HepG2 (cell line): ENCODE measurements around the gene C16orf87. TPM values are rescaled to one million over a fixed set of nuclear protein-coding genes. Genes with fewer than 3 reads are reported as not detected.
A peak's percentile ranks its signal among the peaks of the same experiment; 100 is the strongest.

Source experiments
- BRD4 ChIP-seq: sonication (generic); formaldehyde crosslinking; IDR thresholded peaks from 2 replicates; pipeline ENCODE4 v1.4.0; 2020; ENCODE audit warnings: missing genetic modification reagents
- GTF3A ChIP-seq: sonication (generic); formaldehyde crosslinking; conservative IDR thresholded peaks from 2 replicates; pipeline ENCODE4 v1.4.0; 2020; ENCODE audit warnings: mild to moderate bottlenecking, missing genetic modification reagents
- HDAC6 ChIP-seq: fragments of 200-600 bp; sonication (generic); IDR thresholded peaks from 2 replicates; pipeline ENCODE4 v1.7.0; 2017; ENCODE audit warnings: mild to moderate bottlenecking, antibody characterized with exemption, low read length, low read depth
- IRX3 ChIP-seq: sonication (generic); formaldehyde crosslinking; IDR thresholded peaks from 2 replicates; pipeline ENCODE4 v1.8.1; 2023; ENCODE audit warnings: mild to moderate bottlenecking, low read depth, missing genetic modification reagents, borderline replicate concordance
- NFAT5 ChIP-seq: sonication (generic); formaldehyde crosslinking; IDR thresholded peaks from 2 replicates; pipeline ENCODE4 v1.4.0; 2020; ENCODE audit warnings: missing genetic modification reagents
- NFE2L1 ChIP-seq: sonication (generic); formaldehyde crosslinking; IDR thresholded peaks from 2 replicates; pipeline ENCODE4 v1.4.0; 2020; ENCODE audit warnings: missing genetic modification reagents, mild to moderate bottlenecking, borderline replicate concordance
- NR2F6 ChIP-seq, 2 experiments: IDR thresholded peaks; 2 replicates each; pipeline ENCODE4 v1.6.1; 2016; ENCODE audit warnings: antibody characterized with exemption in 1 of 2, mild to moderate bottlenecking in 1 of 2
- RFXAP ChIP-seq: sonication (generic); formaldehyde crosslinking; IDR thresholded peaks from 2 replicates; pipeline ENCODE4 v1.4.0; 2020; ENCODE audit warnings: missing genetic modification reagents, borderline replicate concordance
- TBP ChIP-seq: sonication (generic); formaldehyde crosslinking; IDR thresholded peaks from 2 replicates; pipeline ENCODE4 v1.5.0; 2020; ENCODE audit warnings: missing genetic modification reagents
- THYN1 ChIP-seq: sonication (generic); formaldehyde crosslinking; IDR thresholded peaks from 2 replicates; pipeline ENCODE4 v1.8.1; 2023; ENCODE audit warnings: low read depth, mild to moderate bottlenecking, moderate library complexity, missing genetic modification reagents, borderline replicate concordance
- ZBTB10 ChIP-seq: sonication (generic); formaldehyde crosslinking; IDR thresholded peaks from 2 replicates; pipeline ENCODE4 v1.4.0; 2020; ENCODE audit warnings: missing genetic modification reagents, borderline replicate concordance
- ZNF556 ChIP-seq: sonication (generic); formaldehyde crosslinking; IDR thresholded peaks from 2 replicates; pipeline ENCODE4 v1.4.0; 2020; ENCODE audit warnings: mild to moderate bottlenecking, missing genetic modification reagents, borderline replicate concordance
- ZNF607 ChIP-seq: sonication (generic); formaldehyde crosslinking; IDR thresholded peaks from 2 replicates; pipeline ENCODE4 v1.5.1; 2020; ENCODE audit warnings: missing genetic modification reagents, mild to moderate bottlenecking, borderline replicate concordance
- ZSCAN9 ChIP-seq: IDR thresholded peaks from 2 replicates; pipeline ENCODE4 v1.6.1; 2016; ENCODE audit warnings: borderline replicate concordance
- polyA plus RNA-seq, 8 experiments: library from polyadenylated mRNA; depleted of rRNA in 3 of 8; stranded (reverse) in 7 of 8; unstranded in 1 of 8; fragments of >200 nt; fragmentation: Illumina TruSeq in 4 of 8; extraction: Trizol in 4 of 8; gene quantifications; 2 replicates each; pipeline versions ENCODE4 v1.2.1 to v1.2.3, GENCODE V29; 2011 to 2016; ENCODE audit warnings: low read depth in 4 of 8, missing spikeins in 1 of 8, mixed read lengths in 1 of 8; ENCODE audit not compliant: insufficient read depth in 1 of 8
- total RNA-seq, 5 experiments: library from RNA; depleted of rRNA; stranded (reverse); fragments of >200 nt; fragmentation: Illumina TruSeq; extraction: Trizol; gene quantifications; 2 replicates each; pipeline ENCODE4 v1.2.3, GENCODE V29; 2016; ENCODE audit warnings: low read depth in 1 of 5
- TF ChIP-seq, protein P1 (sequence below): sonication (generic); formaldehyde crosslinking; IDR thresholded peaks from 2 replicates; pipeline ENCODE4 v1.5.0; 2020; ENCODE audit warnings: missing genetic modification reagents, mild to moderate bottlenecking, borderline replicate concordance
- TF ChIP-seq, protein P2 (sequence below): IDR thresholded peaks from 2 replicates; pipeline ENCODE4 v1.6.1; 2016; ENCODE audit warnings: missing genetic modification reagents, missing compliant biosample characterization
- TF ChIP-seq, protein P3 (sequence below): sonication (generic); formaldehyde crosslinking; IDR thresholded peaks from 2 replicates; pipeline ENCODE4 v1.4.0; 2020; ENCODE audit warnings: missing genetic modification reagents, borderline replicate concordance

C16orf87 gene
- total and polyA plus RNA-seq, 2 of the 13 experiments (the other 11 are each of a cell fraction or from before 2014, with no cell fraction given) = 8.6 to 19.5 TPM

DNA sequence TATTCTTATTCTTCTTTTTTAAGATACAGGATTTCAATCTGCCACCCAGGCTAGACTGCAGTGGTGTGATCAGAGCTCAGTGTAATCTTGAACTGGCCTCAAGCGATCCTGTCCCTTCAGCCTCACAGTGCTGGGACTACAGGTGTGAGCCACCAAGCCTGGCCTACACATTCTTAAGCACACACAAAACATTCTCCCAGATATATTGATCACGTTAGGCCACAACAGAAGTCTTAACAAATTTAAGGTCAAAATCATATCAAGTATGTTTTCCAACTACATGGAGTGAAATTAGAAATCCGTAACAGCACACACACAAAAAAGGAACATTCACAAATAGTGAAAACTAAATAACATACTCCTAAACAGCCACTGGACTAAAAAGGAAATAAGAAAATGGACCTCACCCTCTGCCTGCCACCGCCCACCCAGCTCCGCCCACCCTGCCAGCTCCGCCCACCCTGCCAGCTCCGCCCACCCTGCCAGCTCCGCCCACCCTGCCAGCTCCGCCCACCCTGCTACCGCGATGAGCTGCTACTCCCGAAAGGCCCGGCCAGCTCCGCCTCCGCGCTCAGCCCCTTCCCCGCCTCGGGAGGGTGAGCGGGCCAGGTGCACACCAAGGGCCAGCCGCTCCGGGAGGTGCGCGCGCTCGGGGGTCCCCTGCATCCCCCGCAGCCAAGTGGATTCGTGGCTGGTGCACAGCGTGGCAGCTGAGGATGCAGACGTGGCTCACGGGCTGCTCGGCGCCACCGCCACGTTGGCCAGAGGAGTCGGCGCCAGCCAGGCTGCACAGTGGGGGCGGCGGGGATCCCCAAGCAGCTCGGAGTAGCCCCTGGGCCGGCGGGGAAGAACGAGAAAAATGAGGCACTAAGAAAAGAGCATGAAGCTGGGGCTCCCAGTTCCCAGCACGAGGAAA lies 41.2 kb downstream of the C16orf87 start (continued):
- TF ChIP-seq, protein P1, sequence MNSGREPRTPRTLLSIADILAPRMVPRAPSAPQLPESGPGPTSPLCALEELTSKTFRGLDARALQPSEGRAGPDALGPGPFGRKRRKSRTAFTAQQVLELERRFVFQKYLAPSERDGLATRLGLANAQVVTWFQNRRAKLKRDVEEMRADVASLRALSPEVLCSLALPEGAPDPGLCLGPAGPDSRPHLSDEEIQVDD (CRISPR knock-in tag) = peak; percentile 82
- no peak for TF ChIP-seq GTF3A (CRISPR knock-in tag)
- no peak for TF ChIP-seq THYN1 (CRISPR knock-in tag)
- TF ChIP-seq, protein P2, sequence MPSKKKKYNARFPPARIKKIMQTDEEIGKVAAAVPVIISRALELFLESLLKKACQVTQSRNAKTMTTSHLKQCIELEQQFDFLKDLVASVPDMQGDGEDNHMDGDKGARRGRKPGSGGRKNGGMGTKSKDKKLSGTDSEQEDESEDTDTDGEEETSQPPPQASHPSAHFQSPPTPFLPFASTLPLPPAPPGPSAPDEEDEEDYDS (CRISPR knock-in tag) = no peak
- TF ChIP-seq IRX3 (CRISPR knock-in tag) = peak; percentile 55; the same call in 1 of the 2 replicates
- TF ChIP-seq, protein P3, sequence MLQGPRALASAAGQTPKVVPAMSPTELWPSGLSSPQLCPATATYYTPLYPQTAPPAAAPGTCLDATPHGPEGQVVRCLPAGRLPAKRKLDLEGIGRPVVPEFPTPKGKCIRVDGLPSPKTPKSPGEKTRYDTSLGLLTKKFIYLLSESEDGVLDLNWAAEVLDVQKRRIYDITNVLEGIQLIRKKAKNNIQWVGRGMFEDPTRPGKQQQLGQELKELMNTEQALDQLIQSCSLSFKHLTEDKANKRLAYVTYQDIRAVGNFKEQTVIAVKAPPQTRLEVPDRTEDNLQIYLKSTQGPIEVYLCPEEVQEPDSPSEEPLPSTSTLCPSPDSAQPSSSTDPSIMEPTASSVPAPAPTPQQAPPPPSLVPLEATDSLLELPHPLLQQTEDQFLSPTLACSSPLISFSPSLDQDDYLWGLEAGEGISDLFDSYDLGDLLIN (CRISPR knock-in tag) = 0 out of 2 replicates have a peak, but pooled peaks have one; percentile 62
- TF ChIP-seq ZNF607 = peak; percentile 74; the same call in 1 of the 2 replicates
- no peak for TF ChIP-seq HDAC6
- TF ChIP-seq TBP (CRISPR knock-in tag) = no peak
- peak; percentile 51; the same call in 1 of the 2 replicates for TF ChIP-seq ZSCAN9
- TF ChIP-seq RFXAP (CRISPR knock-in tag) = no peak
- peak; percentile 93 for TF ChIP-seq BRD4 (CRISPR knock-in tag)
- TF ChIP-seq NR2F6 (IDR thresholded peaks at IDR 0.05) = no peak
- TF ChIP-seq NR2F6 (CRISPR knock-in tag; IDR thresholded peaks at IDR 0.05) = peak; percentile 39; the same call in 1 of the 2 replicates
- peak; percentile 81 for TF ChIP-seq NFAT5
- TF ChIP-seq NFE2L1 (CRISPR knock-in tag) = peak; percentile 81
- no peak for TF ChIP-seq ZBTB10 (CRISPR knock-in tag)
- peak; percentile 60; the same call in 1 of the 2 replicates for TF ChIP-seq ZNF556
